Measurements from ENCODE around the gene PIK3R3. TPM values are rescaled to one million over a fixed set of nuclear protein-coding genes. Genes with fewer than 3 reads are reported as not detected.

The PIK3R3 gene
- total and polyA plus RNA-seq, 2 experiments from 2014 or later, result 8.4 to 16.8 TPM

DNA sequence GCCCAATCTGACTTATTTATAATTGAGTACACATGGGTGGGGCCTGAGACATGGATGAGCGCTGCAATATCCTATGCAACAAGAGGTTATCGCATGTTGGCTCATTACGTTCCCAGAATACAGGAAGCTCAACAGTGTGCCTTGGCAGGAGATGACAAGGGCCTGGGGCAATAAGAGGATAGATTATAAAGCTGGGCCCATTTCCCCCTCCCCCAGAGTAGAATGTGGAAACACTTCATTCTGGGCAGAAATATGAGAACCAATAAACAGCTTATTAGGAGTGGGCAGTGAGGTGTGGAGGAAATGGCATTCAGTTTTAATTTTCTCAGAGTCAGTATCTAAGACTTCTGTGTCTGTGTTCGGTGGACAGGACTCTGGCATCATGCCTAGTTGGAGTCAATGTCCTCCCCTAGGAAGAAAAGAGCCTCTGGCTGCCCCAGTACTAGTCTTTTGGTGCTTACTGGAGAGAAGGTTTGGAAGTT, 92.8 kb downstream of the PIK3R3 start:
- no peak overlapping the region for H2AFZ ChIP-seq
- H4K20me1 ChIP-seq (ENCODE audit: insufficient read depth, poor library complexity, severe bottlenecking), result no peaks in the 10 kb centered on the region
- TF ChIP-seq, protein P1, sequence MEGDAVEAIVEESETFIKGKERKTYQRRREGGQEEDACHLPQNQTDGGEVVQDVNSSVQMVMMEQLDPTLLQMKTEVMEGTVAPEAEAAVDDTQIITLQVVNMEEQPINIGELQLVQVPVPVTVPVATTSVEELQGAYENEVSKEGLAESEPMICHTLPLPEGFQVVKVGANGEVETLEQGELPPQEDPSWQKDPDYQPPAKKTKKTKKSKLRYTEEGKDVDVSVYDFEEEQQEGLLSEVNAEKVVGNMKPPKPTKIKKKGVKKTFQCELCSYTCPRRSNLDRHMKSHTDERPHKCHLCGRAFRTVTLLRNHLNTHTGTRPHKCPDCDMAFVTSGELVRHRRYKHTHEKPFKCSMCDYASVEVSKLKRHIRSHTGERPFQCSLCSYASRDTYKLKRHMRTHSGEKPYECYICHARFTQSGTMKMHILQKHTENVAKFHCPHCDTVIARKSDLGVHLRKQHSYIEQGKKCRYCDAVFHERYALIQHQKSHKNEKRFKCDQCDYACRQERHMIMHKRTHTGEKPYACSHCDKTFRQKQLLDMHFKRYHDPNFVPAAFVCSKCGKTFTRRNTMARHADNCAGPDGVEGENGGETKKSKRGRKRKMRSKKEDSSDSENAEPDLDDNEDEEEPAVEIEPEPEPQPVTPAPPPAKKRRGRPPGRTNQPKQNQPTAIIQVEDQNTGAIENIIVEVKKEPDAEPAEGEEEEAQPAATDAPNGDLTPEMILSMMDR (IDR thresholded peaks at IDR 0.05; ENCODE audit: poor library complexity), result no peak
- TF ChIP-seq EZH2phosphoT487 (IDR thresholded peaks at IDR 0.05; ENCODE audit: low read depth, severe bottlenecking, unreplicated experiment) (no peak), EZH2 (IDR thresholded peaks at IDR 0.05; ENCODE audit: borderline replicate concordance) (no peak)
- no peaks in the 10 kb centered on the region for H3K9me2 ChIP-seq (replicated peaks; ENCODE audit: insufficient read depth)
- no peak overlapping the region for H3K4me3 ChIP-seq
- no peaks in the 10 kb centered on the region for H3K9me3 ChIP-seq (ENCODE audit: low read depth)
- no peak overlapping the region for H3K27ac ChIP-seq
- peaks cover 5% of the 10 kb centered on the region for H3K36me3 ChIP-seq (replicated peaks; ENCODE audit: insufficient read depth, low read depth)
- WGBS (ENCODE audit: low lambda C conversion rate, missing lambda C conversion rate), result 61% methylated on average over 4 of the region's 4 CpGs
- peaks cover 9% of the 10 kb centered on the region for H3K4me1 ChIP-seq (ENCODE audit: insufficient read depth)
- H3K27me3 ChIP-seq, result no peaks in the 10 kb centered on the region
- DNase-seq (ENCODE audit: low spot score), result no peak
- no peaks in the 10 kb centered on the region for H3K79me2 ChIP-seq
- no peak overlapping the region for H3K4me2 ChIP-seq

DNA sequence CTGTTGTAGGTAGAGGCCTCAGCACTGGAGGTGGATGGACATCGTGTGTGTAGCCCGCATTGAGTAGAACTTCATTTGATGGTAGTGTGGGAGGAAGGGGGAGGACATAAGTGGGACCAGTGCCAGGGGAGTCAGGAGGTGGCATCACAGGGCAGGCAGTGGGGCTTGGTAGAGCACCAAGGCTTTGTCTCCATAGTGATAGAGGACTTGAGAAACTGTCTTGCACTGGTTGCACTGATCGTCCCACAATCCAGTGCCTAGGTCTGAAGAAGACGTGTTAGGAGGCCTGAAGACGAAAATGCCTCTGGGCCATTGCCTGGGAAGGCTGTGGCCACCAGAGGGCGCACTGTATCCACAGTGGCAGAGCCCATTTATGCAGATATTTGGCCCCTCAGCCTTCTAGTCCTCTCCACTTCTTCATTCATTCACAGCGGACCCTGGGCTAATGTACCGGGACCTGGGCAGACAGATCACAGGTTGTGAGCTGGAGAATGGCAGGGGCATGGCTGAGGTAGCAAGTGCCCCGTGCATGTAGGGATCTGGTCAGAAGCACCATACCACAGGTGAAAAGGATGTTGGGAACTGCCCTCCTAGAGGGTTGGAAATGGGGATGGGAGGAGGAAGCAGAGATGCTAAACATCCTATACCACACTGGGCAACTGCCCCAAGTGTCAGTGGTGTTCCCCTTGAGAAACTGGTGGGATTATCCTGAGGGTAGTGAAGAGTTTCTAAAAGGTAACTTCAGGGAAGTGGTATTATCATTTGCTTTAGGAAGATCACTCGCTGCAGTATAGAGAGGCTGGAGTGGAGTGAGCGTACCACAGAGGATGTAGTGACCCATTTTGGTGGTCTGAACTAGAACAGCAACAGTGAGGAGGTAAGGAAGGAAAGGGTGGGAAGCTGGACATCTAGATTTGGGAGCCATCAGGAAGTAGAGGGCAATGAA, 95.3 kb downstream of the PIK3R3 start:
- peak; percentile 90 for DNase-seq (ENCODE audit: low spot score)
- no peaks in the 10 kb centered on the region for H4K20me1 ChIP-seq (ENCODE audit: insufficient read depth, poor library complexity, severe bottlenecking)
- H3K9me2 ChIP-seq (replicated peaks; ENCODE audit: insufficient read depth), result no peaks in the 10 kb centered on the region
- WGBS (ENCODE audit: low lambda C conversion rate, missing lambda C conversion rate), result 47% methylated on average over 11 of the region's 11 CpGs
- no peak overlapping the region for H2AFZ ChIP-seq
- TF ChIP-seq EZH2phosphoT487 (IDR thresholded peaks at IDR 0.05; ENCODE audit: low read depth, severe bottlenecking, unreplicated experiment) (no peak), EZH2 (IDR thresholded peaks at IDR 0.05; ENCODE audit: borderline replicate concordance) (no peak)
- TF ChIP-seq, protein P1 (IDR thresholded peaks at IDR 0.05; ENCODE audit: poor library complexity), result peak; percentile 97
- no peaks in the 10 kb centered on the region for H3K79me2 ChIP-seq
- H3K9me3 ChIP-seq (ENCODE audit: low read depth), result no peaks in the 10 kb centered on the region
- H3K4me2 ChIP-seq, result no peak overlapping the region
- no peak overlapping the region for H3K27ac ChIP-seq
- no peak overlapping the region for H3K4me3 ChIP-seq
- no peaks in the 10 kb centered on the region for H3K27me3 ChIP-seq
- peaks cover 9% of the 10 kb centered on the region for H3K4me1 ChIP-seq (ENCODE audit: insufficient read depth)
- H3K36me3 ChIP-seq (replicated peaks; ENCODE audit: insufficient read depth, low read depth), result no peaks in the 10 kb centered on the region

DNA sequence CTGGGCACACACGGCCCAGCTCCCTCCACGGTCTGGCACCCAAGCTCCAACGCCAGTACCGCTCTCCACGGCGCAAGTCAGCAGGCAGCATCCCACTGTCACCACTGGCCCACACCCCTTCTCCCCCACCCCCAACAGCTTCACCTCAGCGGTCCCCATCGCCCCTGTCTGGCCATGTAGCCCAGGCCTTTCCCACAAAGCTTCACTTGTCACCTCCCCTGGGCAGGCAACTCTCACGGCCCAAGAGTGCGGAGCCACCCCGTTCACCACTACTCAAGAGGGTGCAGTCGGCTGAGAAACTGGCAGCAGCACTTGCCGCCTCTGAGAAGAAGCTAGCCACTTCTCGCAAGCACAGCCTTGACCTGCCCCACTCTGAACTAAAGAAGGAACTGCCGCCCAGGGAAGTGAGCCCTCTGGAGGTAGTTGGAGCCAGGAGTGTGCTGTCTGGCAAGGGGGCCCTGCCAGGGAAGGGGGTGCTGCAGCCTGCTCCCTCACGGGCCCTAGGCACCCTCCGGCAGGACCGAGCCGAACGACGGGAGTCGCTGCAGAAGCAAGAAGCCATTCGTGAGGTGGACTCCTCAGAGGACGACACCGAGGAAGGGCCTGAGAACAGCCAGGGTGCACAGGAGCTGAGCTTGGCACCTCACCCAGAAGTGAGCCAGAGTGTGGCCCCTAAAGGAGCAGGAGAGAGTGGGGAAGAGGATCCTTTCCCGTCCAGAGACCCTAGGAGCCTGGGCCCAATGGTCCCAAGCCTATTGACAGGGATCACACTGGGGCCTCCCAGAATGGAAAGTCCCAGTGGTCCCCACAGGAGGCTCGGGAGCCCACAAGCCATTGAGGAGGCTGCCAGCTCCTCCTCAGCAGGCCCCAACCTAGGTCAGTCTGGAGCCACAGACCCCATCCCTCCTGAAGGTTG, 97.6 kb downstream of the PIK3R3 start:
- Histone ChIP-seq H3K4me3 (no peak overlapping the region), H4K20me1 (ENCODE audit: insufficient read depth, poor library complexity, severe bottlenecking) (no peaks in the 10 kb centered on the region), H3K9me2 (replicated peaks; ENCODE audit: insufficient read depth) (no peaks in the 10 kb centered on the region), H3K79me2 (no peaks in the 10 kb centered on the region), H3K27me3 (no peaks in the 10 kb centered on the region), H3K9me3 (ENCODE audit: low read depth) (no peaks in the 10 kb centered on the region), H3K27ac (no peak overlapping the region), H3K4me1 (ENCODE audit: insufficient read depth) (peaks cover 1% of the 10 kb centered on the region), H3K4me2 (no peak overlapping the region), H3K36me3 (replicated peaks; ENCODE audit: insufficient read depth, low read depth) (no peaks in the 10 kb centered on the region), H2AFZ (no peak overlapping the region)
- TF ChIP-seq EZH2phosphoT487 (IDR thresholded peaks at IDR 0.05; ENCODE audit: low read depth, severe bottlenecking, unreplicated experiment) (no peak), EZH2 (IDR thresholded peaks at IDR 0.05; ENCODE audit: borderline replicate concordance) (no peak)
- TF ChIP-seq, protein P1 (IDR thresholded peaks at IDR 0.05; ENCODE audit: poor library complexity), result no peak
- 95% methylated on average over 25 of the region's 27 CpGs for WGBS (ENCODE audit: low lambda C conversion rate, missing lambda C conversion rate)
- DNase-seq (ENCODE audit: low spot score), result no peak

Measured in hepatocyte (in vitro differentiated cells).